GM18909 (cell line): Measurements from ENCODE around the gene KCNQ2.

Experiments used
- ATAC-seq: cut with Tn5 transposase; IDR thresholded peaks from one replicate; pipeline ENCODE4 v1.9.1; 2021; ENCODE audit warnings: mild to moderate bottlenecking; ENCODE audit not compliant: unreplicated experiment, poor library complexity

The KCNQ2 gene

DNA sequence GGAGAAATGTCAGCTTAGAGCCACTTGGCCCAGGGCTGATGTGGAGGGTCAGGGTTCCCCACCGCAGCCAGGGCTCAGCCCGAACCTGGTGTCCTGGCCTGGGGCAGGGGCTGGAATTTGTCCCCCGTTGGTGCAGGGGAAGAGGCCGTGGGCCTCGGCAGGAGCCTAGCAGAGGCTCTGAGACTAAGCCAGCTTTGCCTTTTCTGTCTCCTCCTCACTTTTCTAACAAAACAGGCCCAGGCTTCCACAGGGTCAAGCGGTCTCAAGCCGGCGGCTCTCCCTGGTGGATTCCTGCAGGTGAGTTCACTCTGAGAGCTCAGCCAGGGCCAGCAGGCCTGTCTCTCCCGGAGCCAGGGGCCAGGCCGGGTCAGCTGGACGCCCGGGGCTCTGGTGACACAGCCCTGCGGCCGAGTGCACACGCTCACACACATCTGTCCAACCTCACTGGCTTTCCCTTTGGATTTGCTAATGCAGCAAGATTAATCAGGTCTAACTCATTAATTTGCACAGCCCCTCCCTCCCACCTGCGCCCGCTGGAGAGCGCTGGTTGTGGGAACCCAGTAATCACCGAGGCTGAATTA is 108.4 kb downstream of the KCNQ2 start:
- ATAC-seq: no peak

DNA sequence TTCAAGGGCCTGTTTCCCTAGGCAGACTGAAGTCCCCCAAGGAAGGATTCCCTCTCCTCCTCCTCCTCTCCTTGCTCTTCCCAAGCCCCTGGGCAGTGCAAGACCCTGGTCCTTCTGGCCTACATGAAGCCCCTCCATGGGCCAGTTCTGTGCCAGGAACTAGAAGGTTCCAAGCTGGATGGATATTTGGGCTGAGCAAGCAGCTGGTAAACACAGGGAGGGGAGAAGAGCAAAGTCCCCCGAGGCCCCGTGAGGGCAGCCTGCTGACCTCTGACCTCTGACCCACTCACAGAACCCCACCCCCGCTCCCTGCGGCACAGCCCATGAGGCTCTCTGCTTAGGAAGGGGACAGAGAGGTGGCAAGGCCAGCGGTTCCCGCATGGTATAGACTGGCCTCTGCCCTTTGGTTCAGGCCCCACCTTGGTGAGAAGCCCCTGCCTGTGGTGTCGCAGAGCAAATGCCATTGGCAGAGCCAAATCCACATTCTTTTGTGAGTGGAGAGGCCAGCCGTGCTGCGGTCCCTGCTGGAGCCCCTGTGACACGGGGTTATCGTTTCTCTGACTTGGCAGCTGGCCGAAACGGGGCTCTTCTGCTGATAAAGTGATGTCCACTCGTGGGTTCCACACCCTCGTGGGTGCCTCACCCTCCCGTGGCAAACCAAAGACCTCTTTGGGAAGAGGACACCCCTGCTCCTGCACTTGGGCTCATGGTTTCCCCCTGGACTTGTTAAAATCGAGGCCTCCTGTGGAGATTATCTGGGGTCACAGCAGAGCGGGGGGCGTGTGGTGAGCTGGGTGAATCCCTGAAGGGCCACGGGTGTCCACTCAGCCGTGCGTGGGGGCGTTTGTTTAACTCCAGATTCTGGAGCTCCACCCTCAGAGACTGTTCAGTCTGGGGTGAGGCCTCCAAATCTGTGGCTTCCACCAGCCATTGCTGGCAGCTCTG is 109.2 kb downstream of the KCNQ2 start:
- no peak for ATAC-seq

DNA sequence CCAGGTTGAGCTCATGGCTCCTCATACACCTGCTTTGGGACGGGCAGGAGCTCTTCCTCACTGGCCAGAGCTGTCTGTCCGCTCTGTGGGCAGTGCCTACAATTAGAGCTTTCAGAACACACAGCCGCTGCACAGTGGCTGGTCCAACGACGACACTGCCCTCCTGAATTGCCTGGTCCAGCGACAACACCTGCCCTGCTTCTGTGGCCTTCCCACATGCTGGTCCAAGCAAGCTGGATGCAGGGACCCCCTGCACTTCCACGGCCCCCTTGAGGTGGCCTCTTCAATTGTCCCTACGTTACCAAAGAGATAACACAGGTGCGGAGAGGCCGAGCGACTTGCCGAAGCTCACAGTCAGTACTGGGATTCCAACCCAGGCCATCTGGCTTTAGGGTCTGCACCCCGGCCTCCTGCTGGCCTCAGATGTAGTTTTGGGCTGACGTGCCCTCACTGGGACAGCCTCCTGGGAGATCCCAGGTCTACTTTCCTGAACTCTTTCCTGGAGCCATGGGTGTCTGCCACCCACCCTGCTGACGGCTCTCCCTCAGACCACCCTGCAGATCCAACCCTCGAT is 109.9 kb downstream of the KCNQ2 start:
- no peak for ATAC-seq

DNA sequence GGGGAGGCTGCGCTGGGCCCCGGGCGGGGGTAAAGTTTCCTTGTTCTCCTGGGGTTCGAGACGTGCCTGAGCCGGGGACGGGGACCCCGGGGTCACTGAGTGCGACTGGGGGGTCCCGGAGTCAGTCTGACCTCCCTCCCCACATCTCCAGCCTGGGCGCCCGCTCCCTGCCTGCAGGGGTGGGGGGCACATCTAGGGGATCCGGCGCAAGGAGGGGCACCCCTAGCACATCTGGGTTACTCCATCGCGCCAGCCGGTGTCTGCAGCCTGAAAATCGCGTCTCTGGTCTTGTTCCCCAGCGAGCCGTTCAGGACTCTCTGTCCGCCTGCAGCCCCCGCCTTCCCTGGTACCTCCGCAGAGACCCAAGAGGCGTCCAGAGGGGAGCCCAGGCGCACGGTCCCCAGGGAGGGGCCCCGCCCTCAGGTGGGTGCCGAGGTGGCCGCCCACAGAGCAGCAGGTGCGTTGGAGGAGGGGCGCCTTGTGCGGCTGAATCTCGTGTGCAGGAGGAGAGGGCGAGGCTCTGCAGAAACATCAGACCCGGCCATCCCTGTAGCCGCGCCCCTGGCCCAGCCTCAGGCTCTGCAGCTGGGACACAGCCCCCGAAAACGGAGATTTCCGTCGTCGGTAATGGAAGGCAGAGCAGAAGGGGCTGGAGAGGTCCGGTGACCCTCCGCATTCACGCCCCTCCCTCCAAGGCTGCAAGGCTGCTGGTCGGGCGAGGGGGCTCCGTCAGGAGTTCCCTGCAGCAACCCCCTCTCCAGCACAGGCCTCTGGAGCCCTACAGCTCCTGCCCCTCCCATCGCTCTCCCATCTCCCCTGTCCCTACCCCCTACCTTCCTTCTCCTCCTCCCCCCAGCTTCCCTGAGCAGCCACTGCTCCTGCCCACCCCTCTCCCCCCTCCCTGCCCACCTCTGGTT is 110.7 kb downstream of the KCNQ2 start:
- ATAC-seq: no peak

DNA sequence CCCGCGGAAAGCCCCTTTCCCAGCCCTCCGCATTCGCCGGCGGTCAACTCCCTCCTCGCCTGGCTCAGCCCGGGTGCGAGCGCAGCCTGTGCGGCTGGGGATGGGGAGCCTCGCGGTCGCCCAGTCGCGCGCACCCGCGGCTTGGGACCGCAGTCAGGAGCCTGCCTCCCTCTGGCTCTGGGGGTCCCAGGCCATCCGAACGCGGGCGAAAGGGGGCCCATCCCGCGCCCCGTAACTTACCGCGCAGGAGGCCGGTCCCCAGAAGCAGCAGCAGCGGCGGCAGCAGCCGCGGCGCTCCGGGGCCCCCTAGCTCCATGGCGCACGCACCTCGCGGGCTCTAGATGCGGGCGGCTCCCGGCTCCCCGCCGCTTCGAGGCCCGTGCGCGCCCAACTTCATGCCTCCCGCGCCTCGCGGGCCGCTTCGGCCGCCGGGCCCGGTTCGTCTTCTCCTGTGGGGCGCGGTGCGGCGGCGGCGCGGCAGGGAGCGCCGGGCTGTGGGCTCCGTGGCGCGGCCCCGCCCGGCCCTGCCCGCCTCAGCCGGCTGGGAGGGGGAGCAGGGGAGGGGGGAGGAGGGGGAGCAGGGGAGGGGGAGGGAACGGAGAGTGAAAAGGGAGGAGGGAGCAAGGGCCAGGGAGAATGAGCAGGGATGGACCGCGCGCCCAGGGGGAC is 111.5 kb downstream of the KCNQ2 start, which contains the start of gene CHRNA4:
CHRNA4 (minus strand) TSS at position 500 of the 669 bp plus-strand sequence; CDS start at position 316, 184 bp downstream.
- no peak for ATAC-seq

DNA sequence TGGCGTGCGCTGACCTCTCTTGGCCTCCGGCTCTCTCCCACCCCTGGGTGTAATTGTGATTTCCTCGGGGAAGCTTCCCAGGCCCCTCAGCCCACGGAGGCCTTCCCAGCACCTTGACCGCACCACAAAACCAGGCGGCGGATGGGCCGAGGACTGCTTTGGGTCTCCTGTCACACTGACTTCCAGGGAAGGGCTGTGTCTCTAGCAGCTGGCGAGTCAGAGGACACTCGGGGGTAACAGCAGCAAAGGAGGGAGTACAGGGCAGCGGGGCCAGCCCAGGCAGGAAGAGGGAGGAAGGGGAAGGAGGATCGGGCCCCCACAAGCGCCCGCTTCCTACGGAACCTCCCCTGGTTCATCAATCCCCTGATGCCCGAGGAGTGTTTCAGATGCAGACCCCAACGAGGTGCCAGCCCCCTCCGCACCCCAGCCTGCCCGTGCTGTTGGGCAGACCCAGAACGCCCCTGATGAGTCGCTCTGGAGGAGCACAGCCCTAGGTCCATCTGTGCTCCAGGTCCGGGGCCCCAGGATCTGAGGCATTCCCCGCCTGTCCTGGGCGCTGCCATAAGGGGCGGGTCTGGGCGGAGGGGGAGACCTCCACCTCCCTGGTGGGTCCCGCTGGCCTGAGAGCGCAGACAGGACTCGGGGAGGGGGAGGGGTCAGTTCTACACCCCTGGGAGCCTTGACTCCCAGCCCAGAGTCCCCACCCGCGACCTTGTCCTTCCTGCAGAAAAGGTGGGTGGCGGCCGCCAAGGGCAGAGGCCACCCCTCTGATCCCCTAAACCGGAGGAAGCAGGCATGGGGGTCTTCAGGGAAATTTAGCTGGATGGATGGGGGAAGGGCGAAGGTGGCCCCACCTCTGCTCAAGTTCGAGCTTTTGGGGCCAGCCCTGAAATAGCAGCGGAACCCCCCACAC is 112.3 kb downstream of the KCNQ2 start:
- ATAC-seq: no peak

DNA sequence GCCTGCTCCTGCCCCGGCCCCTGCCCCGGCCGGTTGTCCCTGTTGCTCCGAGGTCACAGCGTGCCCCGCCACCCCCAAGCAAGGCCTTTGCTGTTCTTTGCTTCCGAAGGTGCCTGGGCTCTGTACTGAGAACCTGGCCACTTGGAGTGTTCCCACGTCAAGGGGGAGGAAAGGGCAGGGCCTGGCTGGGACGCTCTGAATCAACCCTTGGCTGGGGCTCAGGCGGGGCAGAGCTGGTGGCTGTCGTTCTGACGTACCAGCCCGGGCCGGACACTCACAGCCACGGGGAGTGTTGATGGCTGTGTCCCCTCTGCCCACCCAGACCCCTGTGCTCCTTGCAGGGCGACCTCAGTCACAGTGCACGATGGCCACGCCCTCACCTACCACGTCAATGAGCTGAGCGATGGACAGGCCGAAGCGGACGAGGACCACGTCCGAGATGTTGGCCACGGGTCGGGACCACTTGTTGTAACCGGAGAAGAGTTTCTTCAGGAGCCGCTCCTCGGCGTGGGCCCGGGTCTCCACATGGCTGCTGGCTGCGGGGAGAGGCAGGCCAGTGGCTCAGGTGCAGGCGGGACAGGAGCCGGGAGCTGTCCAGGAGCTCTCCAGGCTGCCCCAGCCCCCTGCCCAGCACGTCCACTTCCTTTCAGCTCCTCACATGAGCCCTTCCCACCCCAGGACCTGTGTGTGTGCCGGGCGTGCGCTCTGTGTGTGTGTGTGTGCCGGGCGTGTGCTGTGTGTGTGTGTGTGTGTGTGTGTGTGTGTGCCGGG is 113.1 kb downstream of the KCNQ2 start:
- ATAC-seq: no peak

DNA sequence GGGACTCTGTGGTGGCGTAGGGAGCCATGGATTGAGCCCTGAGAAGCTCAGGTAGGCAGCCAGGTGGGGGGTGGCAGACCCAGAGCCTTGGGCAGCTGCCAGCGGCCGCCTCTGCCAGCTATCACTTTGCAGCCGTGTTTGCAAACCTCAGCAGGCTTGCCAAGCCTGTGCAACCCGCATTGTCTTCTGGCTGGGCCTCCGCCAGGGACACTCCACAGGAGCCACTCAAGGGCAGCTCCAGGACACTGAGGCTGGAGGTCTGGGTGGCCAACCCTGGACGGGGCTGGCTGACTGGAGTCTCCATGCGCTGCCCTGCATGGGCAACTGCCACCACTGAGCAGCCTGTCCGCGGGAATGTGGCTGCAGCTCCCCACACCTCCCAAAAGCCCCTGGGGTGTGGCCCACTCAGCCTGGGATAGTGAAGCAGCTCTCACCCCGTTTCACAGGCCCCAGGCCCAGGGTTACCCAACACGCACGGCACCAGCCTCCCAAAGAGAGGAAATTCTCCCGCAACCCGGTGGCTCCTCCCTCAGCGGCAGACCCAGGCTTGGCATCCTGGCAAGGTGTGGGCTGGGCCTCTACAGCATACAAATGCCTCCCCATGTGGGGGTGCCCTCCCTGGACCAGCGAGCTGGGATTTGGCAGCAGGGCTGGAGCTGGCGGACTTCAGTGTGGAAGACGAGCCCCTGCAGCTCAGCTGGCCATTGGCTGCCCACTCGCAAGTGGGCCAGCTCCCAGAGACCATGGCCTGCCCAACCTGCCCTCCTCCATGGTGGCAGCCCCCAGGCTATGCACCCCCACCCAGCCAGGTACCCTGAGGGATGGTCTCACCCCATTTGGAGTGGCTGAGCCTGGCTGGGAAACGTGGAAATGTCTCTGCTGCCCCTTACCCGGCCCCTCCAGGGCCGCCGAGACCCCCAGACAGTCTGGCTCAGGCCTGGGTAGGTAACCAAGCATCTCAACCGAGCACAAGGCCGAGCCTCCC is 114.2 kb downstream of the KCNQ2 start:
- ATAC-seq: no peak

DNA sequence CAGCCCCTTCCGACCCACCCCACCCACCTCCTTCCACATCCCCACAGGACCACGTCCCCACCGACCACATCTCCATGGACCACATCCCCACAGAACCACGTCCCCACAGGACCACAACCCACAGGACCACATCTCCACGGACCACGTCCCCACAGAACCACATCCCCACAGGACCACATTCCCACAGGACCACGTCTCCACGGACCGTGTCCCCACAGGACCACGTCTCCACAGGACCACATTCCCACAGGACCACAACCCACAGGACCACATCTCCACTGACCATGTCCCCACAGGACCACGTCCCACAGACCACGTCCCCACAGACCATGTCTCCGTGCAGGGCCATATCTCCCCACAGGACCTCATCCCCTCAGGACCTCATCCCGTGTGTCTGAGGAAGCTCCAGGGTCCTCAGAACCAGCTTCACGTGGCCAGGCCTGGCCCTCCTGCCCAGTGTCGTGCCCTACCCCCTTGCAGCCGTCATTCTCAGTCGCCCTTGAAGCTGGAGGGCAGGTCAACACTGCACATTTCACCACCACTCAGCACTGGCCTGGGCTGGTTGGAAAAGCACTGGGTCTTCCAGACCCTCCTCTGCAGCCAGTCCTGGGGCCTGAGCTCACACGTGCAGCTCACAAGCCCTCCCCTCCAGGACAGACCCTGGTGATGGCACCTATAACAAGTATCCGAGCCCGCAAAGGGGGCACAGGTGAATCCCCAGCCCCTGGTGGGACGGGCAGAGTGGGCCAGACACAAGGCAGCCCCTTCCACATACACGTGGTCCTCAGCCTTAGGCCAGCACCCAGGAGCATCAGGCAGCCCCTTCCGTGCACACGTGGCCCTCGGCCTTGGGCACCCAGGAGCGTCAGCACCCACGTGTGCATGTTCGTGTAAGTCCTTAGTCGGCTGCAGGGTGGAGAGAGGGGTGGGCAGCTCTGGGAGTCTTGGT is 115.2 kb downstream of the KCNQ2 start:
- no peak for ATAC-seq

DNA sequence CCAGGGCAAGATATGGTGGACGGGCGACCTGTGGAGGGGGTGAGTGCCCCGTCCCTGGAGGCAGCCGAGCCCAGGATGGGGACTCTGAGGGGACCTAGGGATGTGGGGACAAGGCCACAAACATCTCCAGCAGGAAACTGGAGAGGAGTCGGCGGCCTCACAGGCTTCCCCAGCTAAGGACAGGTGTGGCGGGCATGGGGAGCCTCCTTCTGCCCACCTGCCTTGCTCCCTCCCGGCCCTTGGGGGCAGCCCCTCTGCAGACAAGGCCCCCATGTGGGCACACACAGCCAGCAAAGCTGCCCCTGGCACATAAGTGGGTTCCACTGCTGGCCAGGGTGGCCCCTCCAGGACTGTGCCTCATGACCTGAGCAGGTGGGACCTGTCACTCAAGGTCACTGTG is 115.9 kb downstream of the KCNQ2 start:
- no peak for ATAC-seq

DNA sequence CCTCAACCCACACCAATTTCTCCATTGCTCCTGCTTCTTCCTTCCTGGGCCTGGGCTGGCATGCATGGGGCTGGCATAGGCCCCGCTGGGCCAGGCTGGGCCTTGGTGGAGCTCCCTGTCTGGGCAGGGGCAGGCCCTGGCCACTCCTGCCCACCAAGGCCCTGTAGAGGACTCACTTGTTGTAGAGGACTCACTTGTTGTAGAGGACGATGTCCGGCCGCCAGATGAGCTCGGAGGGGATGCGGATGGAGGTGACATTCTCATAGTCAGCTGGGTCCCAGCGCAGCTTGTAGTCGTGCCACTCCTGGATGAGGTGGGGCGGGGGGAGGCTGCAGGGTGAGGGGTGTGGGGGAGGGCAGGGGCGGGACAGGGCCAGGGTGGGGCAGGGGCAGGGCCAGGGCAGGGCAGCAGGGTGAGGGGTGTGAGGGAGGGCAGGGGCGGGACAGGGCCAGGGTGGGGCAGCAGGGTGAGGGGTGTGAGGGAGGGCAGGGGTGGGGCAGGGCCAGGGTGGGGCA is 116.6 kb downstream of the KCNQ2 start:
- ATAC-seq: no peak

DNA sequence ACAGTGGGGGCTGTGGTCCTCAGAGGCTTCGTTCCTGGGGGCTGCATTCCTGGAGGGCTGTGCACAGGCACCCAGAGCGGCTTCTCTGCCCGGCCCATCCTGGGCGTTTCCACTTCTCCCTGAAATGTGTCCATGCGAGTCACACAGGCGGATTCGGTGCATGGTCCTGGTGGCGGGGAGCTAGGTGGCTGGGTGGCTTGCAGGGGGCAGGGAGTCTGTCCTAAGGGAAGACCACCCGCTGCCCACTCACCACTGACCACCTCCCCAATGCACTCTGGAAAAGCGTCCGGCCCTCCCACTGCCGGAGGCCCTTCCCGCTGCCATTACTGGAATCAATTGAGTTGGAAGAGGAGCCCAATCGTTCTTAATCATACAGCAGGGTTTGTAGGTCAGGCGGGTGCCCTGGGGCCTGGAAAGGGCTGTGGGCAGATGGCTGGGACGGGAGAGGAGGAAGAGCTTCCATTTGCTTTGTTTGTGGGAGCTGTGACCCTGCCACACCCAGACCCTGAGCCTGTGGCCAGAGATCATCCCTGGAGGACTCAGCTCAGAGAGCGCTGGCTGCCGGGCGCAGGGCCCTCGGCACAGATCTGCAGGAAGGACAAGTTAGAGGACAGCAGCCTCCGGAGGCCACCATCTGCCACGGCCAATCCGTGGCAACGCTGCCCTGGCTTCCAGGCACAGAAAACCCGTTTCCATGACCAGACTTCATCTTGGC is 117.7 kb downstream of the KCNQ2 start:
- ATAC-seq: no peak

DNA sequence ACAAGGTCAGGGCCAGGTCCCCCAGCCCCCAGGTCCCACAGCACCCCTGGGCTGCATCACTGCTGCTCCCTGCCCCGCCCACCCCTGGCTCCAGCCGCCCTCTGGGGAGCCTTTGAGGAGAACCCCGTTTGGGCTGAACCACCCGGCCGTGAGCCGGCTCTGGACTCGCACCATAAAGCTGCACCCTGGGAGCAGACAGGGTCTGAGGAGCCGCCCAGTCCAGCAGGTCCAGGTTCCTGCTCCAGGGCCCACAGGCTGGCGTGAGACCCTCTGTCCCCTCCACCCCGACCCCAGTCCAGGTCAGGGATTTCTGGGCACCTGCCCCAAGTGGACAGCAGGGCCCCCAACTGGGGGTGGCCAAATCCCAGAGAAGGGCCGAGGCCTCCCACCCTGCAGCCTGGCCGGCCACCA is 119.6 kb downstream of the KCNQ2 start:
- ATAC-seq: no peak

DNA sequence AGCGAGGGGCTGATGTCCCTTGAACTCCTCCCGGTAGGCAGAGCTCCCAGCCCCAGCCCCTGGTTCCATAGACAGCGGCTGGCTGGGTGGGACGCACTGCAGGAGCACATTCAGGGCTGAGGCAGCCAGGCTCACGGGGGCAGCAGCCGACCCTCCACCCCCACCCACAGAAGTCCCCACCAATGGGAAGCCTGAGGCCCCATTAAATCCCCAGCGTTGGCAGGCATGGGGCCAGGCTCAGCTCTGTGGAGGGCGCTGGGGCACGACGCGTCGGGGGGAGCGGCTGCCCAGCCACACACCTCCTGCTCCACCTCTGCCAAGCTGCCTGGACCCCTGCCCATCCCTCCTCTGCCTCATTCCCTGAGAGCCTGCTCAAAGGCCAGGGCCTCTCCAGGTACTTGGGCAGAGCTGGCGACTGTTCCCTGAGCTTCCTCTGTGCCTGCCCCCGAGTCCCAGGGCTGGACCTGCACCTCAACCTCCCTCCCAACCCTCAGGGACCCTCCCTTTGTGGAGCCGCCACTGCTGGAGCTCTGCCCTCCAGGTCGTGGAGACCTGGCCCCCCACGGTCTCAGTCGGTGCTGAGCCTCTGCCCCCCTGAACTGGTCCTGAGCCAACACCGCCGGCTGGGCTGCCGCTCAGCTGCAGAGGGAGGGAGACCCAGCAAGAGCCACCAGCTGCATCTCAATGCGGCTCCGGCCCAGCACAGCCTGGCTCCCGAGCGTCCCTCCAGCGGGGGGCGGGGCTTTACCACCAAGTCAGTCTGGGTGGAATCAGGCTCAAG is 120.5 kb downstream of the KCNQ2 start:
- no peak for ATAC-seq
